Cardiac muscle cell (in vitro differentiated cells and primary cell): Measurements from ENCODE around the gene SYNPO. TPM values are rescaled to one million over a fixed set of nuclear protein-coding genes. Genes with fewer than 3 reads are reported as not detected.

Source experiments
- DNase-seq, 2 donors: peaks; one replicate each; pipeline versions ENCODE4 v3.0.0 to v3.0.0-alpha.2; 2010 to 2017; ENCODE audit warnings: low read depth in 1 of 2, low spot score in 1 of 2
- H3K27ac ChIP-seq: fragments of 200-600 bp; sonication (generic); 2 replicates; pipeline ENCODE4 v1.5.1; 2016
- H3K27me3 ChIP-seq: fragments of 200-600 bp; sonication (generic); 2 replicates; pipeline ENCODE4 v1.6.0; 2016; ENCODE audit warnings: control low read depth
- H3K36me3 ChIP-seq: fragments of 200-600 bp; sonication (generic); 2 replicates; pipeline ENCODE4 v1.5.1; 2016; ENCODE audit warnings: control low read depth
- H3K4me1 ChIP-seq: fragments of 200-600 bp; sonication (generic); 2 replicates; pipeline ENCODE4 v1.8.1; 2017; ENCODE audit warnings: low read depth, mild to moderate bottlenecking, mixed run types
- H3K4me3 ChIP-seq: fragments of 200-600 bp; sonication (generic); 2 replicates; pipeline ENCODE4 v1.5.1; 2016; ENCODE audit warnings: mild to moderate bottlenecking
- H3K9me3 ChIP-seq: fragments of 200-600 bp; sonication (generic); 2 replicates; pipeline ENCODE4 v1.5.1; 2017; ENCODE audit warnings: low read depth, mild to moderate bottlenecking, control low read depth
- CTCF ChIP-seq: IDR thresholded peaks from 2 replicates; pipeline ENCODE4 v1.5.1; 2012; ENCODE audit warnings: low read depth, mild to moderate bottlenecking, low read length
- polyA plus RNA-seq: library from polyadenylated mRNA; unstranded; fragments of >200 nt; fragmentation: Nextera tagmentation; extraction: Ambion mirVana; gene quantifications from 2 replicates; pipeline ENCODE4 v1.2.1, GENCODE V29; 2016
- total RNA-seq: library from RNA; depleted of rRNA; stranded (reverse); fragments of >200 nt; gene quantifications from 2 replicates; pipeline ENCODE4 v1.2.3, GENCODE V29; 2016

The SYNPO gene
- total and polyA plus RNA-seq, 2 experiments from 2014 or later = 1.1 to 2.7 TPM

GRCh38 chr5:150665044-150665443 lies 24.6 kb downstream of the SYNPO start:
- Histone ChIP-seq H3K9me3 (no peaks in the 10 kb centered on the region), H3K4me3 (no peak overlapping the region), H3K27me3 (no peaks in the 10 kb centered on the region), H3K27ac (no peak overlapping the region), H3K36me3 (no peaks in the 10 kb centered on the region), H3K4me1 (peaks cover 9% of the 10 kb centered on the region)
- no peak for DNase-seq
- no peak for TF ChIP-seq CTCF

GRCh38 chr5:150670275-150670947 lies 30.0 kb downstream of the SYNPO start:
- Histone ChIP-seq H3K4me1 (no peaks in the 10 kb centered on the region), H3K9me3 (no peaks in the 10 kb centered on the region), H3K36me3 (no peaks in the 10 kb centered on the region), H3K27ac (no peak overlapping the region), H3K4me3 (no peak overlapping the region), H3K27me3 (no peaks in the 10 kb centered on the region)
- no peak for DNase-seq
- TF ChIP-seq CTCF = no peak

GRCh38 chr5:150670948-150671310 lies 30.5 kb downstream of the SYNPO start:
- no peaks in the 10 kb centered on the region for H3K9me3 ChIP-seq
- no peak overlapping the region for H3K27ac ChIP-seq
- peak overlapping the region; percentile 56 for H3K4me3 ChIP-seq
- no peak for TF ChIP-seq CTCF
- no peaks in the 10 kb centered on the region for H3K36me3 ChIP-seq
- no peaks in the 10 kb centered on the region for H3K4me1 ChIP-seq
- DNase-seq = peak in 1 of 2 donors; percentile 12
- H3K27me3 ChIP-seq = no peaks in the 10 kb centered on the region

GRCh38 chr5:150671509-150672236 lies 31.2 kb downstream of the SYNPO start:
- TF ChIP-seq CTCF = no peak
- Histone ChIP-seq H3K27ac (no peak overlapping the region), H3K36me3 (no peaks in the 10 kb centered on the region), H3K4me3 (peak overlapping the region; percentile 56), H3K9me3 (no peaks in the 10 kb centered on the region), H3K27me3 (no peaks in the 10 kb centered on the region), H3K4me1 (no peaks in the 10 kb centered on the region)
- DNase-seq = peak; percentile 18 to 26

- Histone ChIP-seq H3K36me3 (no peaks in the 10 kb centered on the region), H3K27me3 (no peaks in the 10 kb centered on the region), H3K4me3 (peak overlapping the region; percentile 56), H3K9me3 (no peaks in the 10 kb centered on the region), H3K27ac (no peak overlapping the region), H3K4me1 (no peaks in the 10 kb centered on the region)
- TF ChIP-seq CTCF = no peak
- DNase-seq = peak; percentile 35 to 53
These were observed 31.9 kb downstream of the SYNPO start for GRCh38 chr5:150672237-150672883.
